Neural progenitor cell (in vitro differentiated cells): ENCODE results near the gene SSH3. TPM values are rescaled to one million over a fixed set of nuclear protein-coding genes. Genes with fewer than 3 reads are reported as not detected.

ENCODE experiments used
- DNase-seq: peaks from one replicate; pipeline ENCODE4 v3.0.0-alpha.2; 2016; ENCODE audit warnings: low spot score
- H2AFZ ChIP-seq: fragments of 200-600 bp; sonication (generic); replicated peaks from 2 replicates; pipeline ENCODE4 v1.6.1; 2016; ENCODE audit warnings: antibody characterized with exemption
- H3F3A ChIP-seq: fragments of 200-600 bp; sonication (generic); 2 replicates; pipeline ENCODE4 v1.6.1; 2016; ENCODE audit warnings: antibody characterized with exemption, low read depth
- H3K27ac ChIP-seq: fragments of 200-600 bp; sonication (generic); 2 replicates; pipeline ENCODE4 v1.5.1; 2016; ENCODE audit warnings: mild to moderate bottlenecking
- H3K27me3 ChIP-seq: fragments of 200-600 bp; sonication (generic); 2 replicates; pipeline ENCODE4 v1.6.1; 2016; ENCODE audit warnings: mild to moderate bottlenecking, moderate library complexity
- H3K36me3 ChIP-seq: fragments of 200-600 bp; sonication (generic); 2 replicates; pipeline ENCODE4 v1.5.1; 2016
- H3K4me1 ChIP-seq: fragments of 200-600 bp; sonication (generic); 2 replicates; pipeline ENCODE4 v1.6.1; 2016; ENCODE audit warnings: mixed run types
- H3K4me2 ChIP-seq: fragments of 200-600 bp; sonication (generic); 2 replicates; pipeline ENCODE4 v1.6.1; 2016
- H3K4me3 ChIP-seq: fragments of 200-600 bp; sonication (generic); 2 replicates; pipeline ENCODE4 v1.5.1; 2016
- H3K79me2 ChIP-seq: fragments of 200-600 bp; sonication (generic); 2 replicates; pipeline ENCODE4 v1.6.1; 2016; ENCODE audit warnings: low read depth
- H3K9ac ChIP-seq: fragments of 200-600 bp; sonication (generic); 2 replicates; pipeline ENCODE4 v1.6.1; 2016
- H3K9me3 ChIP-seq: fragments of 200-600 bp; sonication (generic); 2 replicates; pipeline ENCODE4 v1.5.1; 2016; ENCODE audit warnings: low read depth
- H4K20me1 ChIP-seq: fragments of 200-600 bp; sonication (generic); 2 replicates; pipeline ENCODE4 v1.6.1; 2016; ENCODE audit warnings: low read depth
- H3K27ac Mint-ChIP-seq: 3 replicates; pipeline ENCODE4 v1.8.0; 2021; ENCODE audit warnings: mixed read lengths
- H3K27me3 Mint-ChIP-seq: 2 replicates; pipeline ENCODE4 v1.8.0; 2022; ENCODE audit warnings: low read depth, mild to moderate bottlenecking, inconsistent platforms, moderate library complexity, mixed read lengths; ENCODE audit not compliant: insufficient read depth
- H3K36me3 Mint-ChIP-seq: 3 replicates; pipeline ENCODE4 v1.8.0; 2021; ENCODE audit warnings: mixed read lengths
- H3K4me1 Mint-ChIP-seq: 3 replicates; pipeline ENCODE4 v1.8.0; 2021; ENCODE audit warnings: mixed read lengths
- H3K4me3 Mint-ChIP-seq: 3 replicates; pipeline ENCODE4 v1.8.0; 2021; ENCODE audit warnings: mild to moderate bottlenecking, moderate library complexity, mixed read lengths
- H3K9me3 Mint-ChIP-seq: 3 replicates; pipeline ENCODE4 v1.8.0; 2020; ENCODE audit warnings: mixed read lengths
- CTCF ChIP-seq: fragments of 200-600 bp; sonication (generic); IDR thresholded peaks from 2 replicates; pipeline ENCODE4 v1.5.1; 2017; ENCODE audit warnings: antibody characterized with exemption, mild to moderate bottlenecking
- EZH2 ChIP-seq: fragments of 200-600 bp; sonication (generic); IDR thresholded peaks from 2 replicates; pipeline ENCODE4 v1.6.1; 2017; ENCODE audit warnings: antibody characterized with exemption, mild to moderate bottlenecking, moderate library complexity
- EZH2phosphoT487 ChIP-seq: fragments of 200-600 bp; sonication (generic); IDR thresholded peaks from 2 replicates; pipeline ENCODE4 v1.6.1; 2017; ENCODE audit warnings: antibody characterized with exemption
- total RNA-seq: library from RNA; depleted of rRNA; stranded (reverse); fragments of >200 nt; gene quantifications from 2 replicates; pipeline ENCODE4 v1.2.3, GENCODE V29; 2015; ENCODE audit warnings: low replicate concordance

Gene SSH3
- total RNA-seq, 1 donor from 2014 or later = 1.4 TPM

- Histone ChIP-seq H3F3A (peaks cover 32% of the 10 kb centered on the region), H3K27ac (peak overlapping the region; percentile 51), H4K20me1 (peaks cover 87% of the 10 kb centered on the region), H3K9me3 (no peaks in the 10 kb centered on the region), H2AFZ (no peak overlapping the region), H3K9ac (no peak overlapping the region), H3K4me1 (peaks cover 32% of the 10 kb centered on the region), H3K36me3 (no peaks in the 10 kb centered on the region), H3K4me2 (peak overlapping the region; percentile 64), H3K4me3 (peak overlapping the region; percentile 13), H3K79me2 (peaks cover 84% of the 10 kb centered on the region), H3K27me3 (peaks cover 4% of the 10 kb centered on the region)
- peaks cover 46% of the 10 kb centered on the region for H3K4me1 Mint-ChIP-seq
- peak overlapping the region; percentile 70 for H3K27ac Mint-ChIP-seq
- peaks cover 6% of the 10 kb centered on the region for H3K27me3 Mint-ChIP-seq
- no peak for TF ChIP-seq EZH2
- TF ChIP-seq EZH2phosphoT487 = no peak
- no peak for TF ChIP-seq CTCF
- H3K36me3 Mint-ChIP-seq = peaks cover 2% of the 10 kb centered on the region
- H3K4me3 Mint-ChIP-seq = peak overlapping the region; percentile 79
- DNase-seq = peak; percentile 77
- H3K9me3 Mint-ChIP-seq = no peaks in the 10 kb centered on the region
These were observed 32.8 kb upstream of the SSH3 start for GRCh38 chr11:67270256-67271204.

DNA sequence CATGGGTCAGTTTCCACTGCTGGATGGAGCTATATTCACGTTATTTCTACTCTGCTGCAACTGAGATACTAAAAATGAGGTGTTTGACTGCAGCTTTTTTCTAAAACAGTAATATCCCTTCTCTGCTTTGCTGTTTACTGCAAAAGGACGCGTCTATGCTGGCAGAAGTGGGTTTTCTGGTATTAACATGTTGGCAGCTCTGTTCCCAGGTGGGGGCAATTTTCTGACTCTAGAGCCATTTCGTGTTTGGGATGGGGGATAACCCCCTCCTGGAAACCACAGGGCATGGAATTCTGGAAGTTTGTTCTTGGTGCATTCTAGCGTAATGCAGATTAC, 32.2 kb upstream of the SSH3 start:
- Mint-ChIP-seq H3K4me3 (peak overlapping the region; percentile 79), H3K27me3 (no peaks in the 10 kb centered on the region), H3K9me3 (no peaks in the 10 kb centered on the region), H3K4me1 (peaks cover 43% of the 10 kb centered on the region), H3K36me3 (no peaks in the 10 kb centered on the region), H3K27ac (no peak overlapping the region)
- H3K4me3 ChIP-seq = peak overlapping the region; percentile 13
- H3K9me3 ChIP-seq = no peaks in the 10 kb centered on the region
- H3K27me3 ChIP-seq = no peaks in the 10 kb centered on the region
- no peak overlapping the region for H3K27ac ChIP-seq
- H3K9ac ChIP-seq = no peak overlapping the region
- H3K36me3 ChIP-seq = no peaks in the 10 kb centered on the region
- H3K4me1 ChIP-seq = peaks cover 32% of the 10 kb centered on the region
- H3F3A ChIP-seq = peaks cover 29% of the 10 kb centered on the region
- DNase-seq = no peak
- H3K4me2 ChIP-seq = peak overlapping the region; percentile 64
- H3K79me2 ChIP-seq = peaks cover 91% of the 10 kb centered on the region
- no peak overlapping the region for H2AFZ ChIP-seq
- TF ChIP-seq EZH2 (no peak), CTCF (no peak), EZH2phosphoT487 (no peak)
- H4K20me1 ChIP-seq = peaks cover 87% of the 10 kb centered on the region

DNA sequence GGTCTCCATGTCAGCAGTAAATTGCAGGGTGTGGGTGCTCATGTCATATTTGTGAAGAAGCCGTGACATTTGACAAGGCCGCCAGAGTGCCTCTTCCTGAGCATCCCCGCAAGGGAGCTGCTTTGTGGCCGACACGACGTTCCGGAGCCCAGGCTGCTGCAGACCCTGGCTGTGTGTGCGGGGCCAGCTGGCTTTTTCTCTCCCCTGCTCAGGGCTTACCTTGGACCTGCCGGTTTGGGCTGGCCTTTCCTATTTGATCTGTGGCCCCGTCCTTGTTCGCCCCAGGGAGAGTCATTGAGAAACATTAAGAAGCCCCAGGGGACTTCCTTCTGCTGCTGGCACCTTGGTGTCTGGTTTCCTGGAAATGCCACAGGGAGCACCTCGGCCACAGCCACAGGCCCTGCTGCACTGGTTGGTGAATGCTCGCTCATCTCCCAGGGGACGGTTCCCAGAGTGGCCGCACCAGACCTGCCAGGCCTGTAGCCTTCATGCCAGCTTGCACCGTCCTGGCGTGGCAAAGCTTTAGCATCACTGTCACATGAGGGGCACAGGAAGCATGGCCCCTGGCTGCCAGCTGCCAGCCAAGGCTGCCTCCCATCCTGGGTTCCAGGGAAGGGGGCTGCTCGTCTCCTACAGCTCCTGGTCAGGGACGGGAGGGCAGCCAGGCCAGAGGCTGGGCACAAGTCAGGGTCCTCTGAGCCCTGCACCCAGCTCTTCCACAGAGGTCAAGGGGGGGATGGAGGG, 31.6 kb upstream of the SSH3 start:
- peaks cover 92% of the 10 kb centered on the region for H4K20me1 ChIP-seq
- TF ChIP-seq CTCF (no peak), EZH2 (no peak), EZH2phosphoT487 (no peak)
- Mint-ChIP-seq H3K36me3 (no peaks in the 10 kb centered on the region), H3K27me3 (no peaks in the 10 kb centered on the region), H3K9me3 (no peaks in the 10 kb centered on the region), H3K27ac (no peak overlapping the region), H3K4me1 (peaks cover 48% of the 10 kb centered on the region), H3K4me3 (no peak overlapping the region)
- H3K27ac ChIP-seq = no peak overlapping the region
- H3K4me2 ChIP-seq = no peak overlapping the region
- H3K4me1 ChIP-seq = peaks cover 35% of the 10 kb centered on the region
- H3K79me2 ChIP-seq = peaks cover 95% of the 10 kb centered on the region
- no peaks in the 10 kb centered on the region for H3K36me3 ChIP-seq
- H2AFZ ChIP-seq = no peak overlapping the region
- no peak overlapping the region for H3K4me3 ChIP-seq
- DNase-seq = no peak
- peaks cover 30% of the 10 kb centered on the region for H3F3A ChIP-seq
- H3K9ac ChIP-seq = no peak overlapping the region
- H3K9me3 ChIP-seq = no peaks in the 10 kb centered on the region
- no peaks in the 10 kb centered on the region for H3K27me3 ChIP-seq
